Psoas muscle (tissue), 8 donors: ENCODE measurements around the gene PLEKHM3. TPM values are rescaled to one million over a fixed set of nuclear protein-coding genes. Genes with fewer than 3 reads are reported as not detected.

ENCODE experiments used
- ATAC-seq, 4 donors: fragments of 200-7000 bp; cut with Tn5 transposase; one replicate each; pipeline ENCODE4 v1.9.1; 2020; ENCODE audit warnings: moderate library complexity in 3 of 4, mild to moderate bottlenecking in 2 of 4
- DNase-seq, 2 donors: peaks; one replicate each; pipeline ENCODE4 v3.0.0-alpha.2; 2020
- H3K27ac ChIP-seq: fragments of 200-600 bp; one replicate; pipeline ENCODE4 v1.8.0; 2022
- H3K27me3 ChIP-seq, 3 donors: fragments of 200-600 bp in 1 of 3; one replicate each; pipeline versions ENCODE4 v1.6.1 to v1.8.0; 2013 to 2022; ENCODE audit warnings: low read length in 2 of 3, mild to moderate bottlenecking in 2 of 3, moderate library complexity in 1 of 3; ENCODE audit not compliant: insufficient read depth in 3 of 3
- H3K36me3 ChIP-seq, 2 donors: fragments of 200-600 bp in 1 of 2; one replicate each; pipeline versions ENCODE4 v1.6.1 to v1.8.0; 2013 to 2022; ENCODE audit warnings: low read depth in 1 of 2, mild to moderate bottlenecking in 1 of 2, moderate library complexity in 1 of 2; ENCODE audit not compliant: insufficient read depth in 1 of 2
- H3K4me1 ChIP-seq: fragments of 200-600 bp; one replicate; pipeline ENCODE4 v1.8.0; 2022
- H3K4me3 ChIP-seq: fragments of 200-600 bp; one replicate; pipeline ENCODE4 v1.8.0; 2022; ENCODE audit warnings: mild to moderate bottlenecking
- H3K9me3 ChIP-seq: fragments of 200-600 bp; one replicate; pipeline ENCODE4 v1.8.0; 2022
- CTCF ChIP-seq: fragments of 200-600 bp; IDR thresholded peaks from one replicate; pipeline ENCODE4 v1.8.0; 2022; ENCODE audit warnings: antibody characterized with exemption
- WGBS, 3 donors: extraction: QIAGEN DNeasy Blood & Tissue Kit; methylation state at CpG; one replicate each; pipeline versions ENCODE4 v1.1.6 to v1.1.7; 2013; 5-methylcytosine and 5-hydroxymethylcytosine counted together
- intact Hi-C, 2 donors: fragments of 100-400 bp; cut with DNase I; formaldehyde crosslinking; loops; one replicate each; pipeline versions ENCODE4 v1.11.0 to v1.14.2; 2022
- polyA plus RNA-seq, 3 donors: library from polyadenylated mRNA; stranded (reverse); fragments of 200-250 nt; gene quantifications; one replicate each; pipeline ENCODE4 v1.2.3, GENCODE V29; 2013
- total RNA-seq, 4 donors: library from RNA; stranded (reverse); fragmentation: NEBNext Ultra II Directional in 2 of 4; extraction: Animal tissue kit (Norgen Biotek cat#: 25700) in 2 of 4; gene quantifications; one replicate each; pipeline versions ENCODE4 v1.2.1 to v1.2.4, GENCODE V29; 2021 to 2023
- donor health status: healthy with polysubstance abuse.
- donor health status: DM: no; HTN: no; CAD: no; lungs with moderate emphysema.
- donor health status: Bipolar disorder and iron deficiency.
- donor health status: healthy.
- donor health status: DM: yes; HTN: yes; CAD: no.
- donor health status: DM: no; HTN: no; CAD: no.
- donor health status: DM: no; HTN: no; CAD: no.
- donor health status: DM: yes; HTN: yes; CAD: no.

PLEKHM3 gene
- total and polyA plus RNA-seq, 7 donors = 1.1 to 5.7 (median 4.0) TPM

- Histone ChIP-seq H3K9me3 (no peaks in the 10 kb centered on the region), H3K4me3 (no peak overlapping the region), H3K4me1 (no peaks in the 10 kb centered on the region), H3K36me3 (no peaks in the 10 kb centered on the region), H3K27me3 (no peaks in the 10 kb centered on the region), H3K27ac (no peak overlapping the region)
- WGBS, 3 donors = 41 to 49% (median 42%) methylated on average over 8 of the region's 8 CpGs
- TF ChIP-seq CTCF = peak; percentile 70
- intact Hi-C loops = loop anchor here (2.0 to 5.0 kb wide), 3 partner anchors 294 to 413 kb away; partner anchors contain the start of gene METTL21A (in 1 of the 2)
- peak; percentile 60 to 84 (median 80) for ATAC-seq
- peak; percentile 54 to 71 for DNase-seq
Measured at GRCh38 chr2:208040199-208041171, 15.2 kb upstream of the PLEKHM3 start.

GRCh38 chr2:208039376-208040110 is 14.2 kb upstream of the PLEKHM3 start:
- no peaks in the 10 kb centered on the region for H3K9me3 ChIP-seq
- H3K4me1 ChIP-seq = no peaks in the 10 kb centered on the region
- H3K27ac ChIP-seq = no peak overlapping the region
- H3K36me3 ChIP-seq = no peaks in the 10 kb centered on the region
- intact Hi-C loops = loop anchor here (2.0 to 5.0 kb wide), 3 partner anchors 293 to 412 kb away; partner anchors contain the start of gene METTL21A (in 1 of the 2)
- no peak for DNase-seq
- TF ChIP-seq CTCF = no peak
- no peak for ATAC-seq
- WGBS, 3 donors = 77 to 80% (median 78%) methylated on average over 12 of the region's 12 CpGs
- no peak overlapping the region for H3K4me3 ChIP-seq
- no peaks in the 10 kb centered on the region for H3K27me3 ChIP-seq

- ATAC-seq (no peak), DNase-seq (no peak)
- WGBS, 3 donors = 72 to 83% (median 80%) methylated on average over 4 of the region's 4 CpGs
- Histone ChIP-seq H3K9me3 (no peaks in the 10 kb centered on the region), H3K27me3 (no peaks in the 10 kb centered on the region), H3K27ac (no peak overlapping the region), H3K36me3 (no peaks in the 10 kb centered on the region), H3K4me1 (no peaks in the 10 kb centered on the region), H3K4me3 (no peak overlapping the region)
- intact Hi-C loops = no loop called here
- TF ChIP-seq CTCF = no peak
Measured at GRCh38 chr2:208037564-208038487, 12.5 kb upstream of the PLEKHM3 start.

GRCh38 chr2:208036357-208036756 is 11.0 kb upstream of the PLEKHM3 start:
- intact Hi-C loops = no loop called here
- DNase-seq (no peak), ATAC-seq (no peak)
- Histone ChIP-seq H3K4me1 (no peaks in the 10 kb centered on the region), H3K27me3 (no peaks in the 10 kb centered on the region), H3K4me3 (no peak overlapping the region), H3K27ac (no peak overlapping the region), H3K36me3 (no peaks in the 10 kb centered on the region), H3K9me3 (no peaks in the 10 kb centered on the region)
- 31 to 43% (median 43%) methylated on average over 4 of the region's 4 CpGs for WGBS, 3 donors
- TF ChIP-seq CTCF = no peak
